ENCODE results near the gene RAP2A. TPM values are rescaled to one million over a fixed set of nuclear protein-coding genes. Genes with fewer than 3 reads are reported as not detected.

Gene RAP2A
- 10 to 100 TPM; 44.0 to 70.9 TPM for total RNA-seq

DNA sequence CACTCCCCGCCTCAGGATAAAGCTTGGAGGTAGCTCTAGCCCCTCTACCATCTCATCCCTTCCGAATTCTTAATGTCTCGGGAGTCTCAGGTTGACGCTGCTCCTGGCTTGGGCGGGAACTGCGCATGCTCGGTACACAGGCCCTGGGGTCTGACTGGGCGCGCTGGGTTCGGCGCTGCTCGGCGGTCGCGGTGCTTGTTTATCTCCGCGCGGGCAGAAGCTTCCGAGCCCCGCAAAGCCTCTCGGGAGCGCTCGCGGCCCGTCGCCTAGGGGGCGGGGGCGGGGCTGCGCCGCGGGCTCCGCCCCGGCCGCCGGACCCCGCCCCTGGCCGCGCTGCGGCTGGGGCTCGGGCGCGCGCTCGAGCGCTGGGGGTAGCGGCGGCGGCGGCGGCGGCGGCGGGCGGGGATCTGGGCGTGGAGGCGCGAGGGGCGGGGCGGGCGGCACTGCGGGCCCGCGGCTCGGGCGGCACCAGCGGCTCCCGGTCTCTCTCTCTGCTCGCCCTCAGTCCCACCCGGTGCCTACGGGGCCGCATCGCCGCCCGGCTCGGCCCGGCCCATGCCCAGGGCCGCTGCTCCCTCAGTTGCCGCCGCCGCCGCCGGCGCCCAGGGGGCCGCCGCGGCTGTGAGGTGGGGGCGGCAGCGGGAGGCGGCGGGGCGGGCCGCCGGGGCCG is at the start of gene RAP2A:
Gene RAP2A (plus strand): TSS at position 443 of the 670 bp plus-strand sequence. CDS start 302 bp downstream, outside the sequence.

Small RNAs within 50 kb of the gene (small RNA-seq; reads per million reads assigned to genes)
- 0 reads per million in 2 donors for gene AL442067.1

Other genes with a start within 250 kb of the RAP2A start
- gene MBNL2, start 211.8 kb upstream of the RAP2A start, total RNA-seq, result 10 to 100 TPM; 65.6 to 90.9 TPM

Measured in melanocyte of skin (primary cell).